Measurements from ENCODE around the gene APP. TPM values are rescaled to one million over a fixed set of nuclear protein-coding genes. Genes with fewer than 3 reads are reported as not detected.

Gene APP
- total and polyA plus RNA-seq, 4 donors: 86.9 to 414 (median 367) TPM

- no peak for TF ChIP-seq CTCF (IDR thresholded peaks at IDR 0.05; ENCODE audit: control extremely low read depth, extremely low read depth)
- H3K36me3 ChIP-seq (ENCODE audit: control insufficient read depth in 4 of 4, insufficient read depth in 4 of 4, low read length in 4 of 4): no peaks in the 10 kb centered on the region
- no peak overlapping the region for H3K9ac ChIP-seq (ENCODE audit: insufficient read depth in 1 of 2, low read length in 2 of 2)
- no peak overlapping the region for H3K27ac ChIP-seq (ENCODE audit: low read depth in 1 of 2, low read length in 1 of 2)
- no peaks in the 10 kb centered on the region for H3K9me3 ChIP-seq (ENCODE audit: control insufficient read depth in 4 of 4, insufficient read depth in 3 of 4, low read length in 3 of 4)
- ATAC-seq (ENCODE audit: insufficient read depth, low FRiP score) (no peak), DNase-seq (no peak)
- WGBS, 2 donors: 82 to 89% methylated on average over 4 of the region's 4 CpGs
- peaks cover 0 to 27% (median 7%) of the 10 kb centered on the region in 5 donors for H3K4me1 ChIP-seq (ENCODE audit: control insufficient read depth in 5 of 5, insufficient read depth in 5 of 5, low read length in 5 of 5)
- no peaks in the 10 kb centered on the region for H3K27me3 ChIP-seq (ENCODE audit: control insufficient read depth in 3 of 3, insufficient read depth in 3 of 3, low read length in 2 of 3)
- H3K4me3 ChIP-seq: no peak overlapping the region
These were observed 15.8 kb downstream of the APP start for GRCh38 chr21:26154753-26155152.

GRCh38 chr21:26153758-26154157 is 16.8 kb downstream of the APP start:
- Histone ChIP-seq H3K36me3 (ENCODE audit: control insufficient read depth in 4 of 4, insufficient read depth in 4 of 4, low read length in 4 of 4) (no peaks in the 10 kb centered on the region), H3K9ac (ENCODE audit: insufficient read depth in 1 of 2, low read length in 2 of 2) (no peak overlapping the region), H3K27me3 (ENCODE audit: control insufficient read depth in 3 of 3, insufficient read depth in 3 of 3, low read length in 2 of 3) (no peaks in the 10 kb centered on the region), H3K4me1 (ENCODE audit: control insufficient read depth in 5 of 5, insufficient read depth in 5 of 5, low read length in 5 of 5) (peaks cover 4 to 30% (median 7%) of the 10 kb centered on the region in 5 donors), H3K9me3 (ENCODE audit: control insufficient read depth in 4 of 4, insufficient read depth in 3 of 4, low read length in 3 of 4) (no peaks in the 10 kb centered on the region), H3K27ac (ENCODE audit: low read depth in 1 of 2, low read length in 1 of 2) (no peak overlapping the region), H3K4me3 (no peak overlapping the region)
- no peak for TF ChIP-seq CTCF (IDR thresholded peaks at IDR 0.05; ENCODE audit: control extremely low read depth, extremely low read depth)
- 47 to 62% methylated on average over 1 of the region's 1 CpG for WGBS, 2 donors
- DNase-seq (peak in 1 of 3 donors; percentile 33), ATAC-seq (ENCODE audit: insufficient read depth, low FRiP score) (no peak)

- no peaks in the 10 kb centered on the region for H3K36me3 ChIP-seq (ENCODE audit: control insufficient read depth in 4 of 4, insufficient read depth in 4 of 4, low read length in 4 of 4)
- ATAC-seq (ENCODE audit: insufficient read depth, low FRiP score) (no peak), DNase-seq (no peak)
- H3K9ac ChIP-seq (ENCODE audit: insufficient read depth in 1 of 2, low read length in 2 of 2): no peak overlapping the region
- H3K27me3 ChIP-seq (ENCODE audit: control insufficient read depth in 3 of 3, insufficient read depth in 3 of 3, low read length in 2 of 3): no peaks in the 10 kb centered on the region
- H3K9me3 ChIP-seq (ENCODE audit: control insufficient read depth in 4 of 4, insufficient read depth in 3 of 4, low read length in 3 of 4): no peaks in the 10 kb centered on the region
- H3K4me3 ChIP-seq: no peak overlapping the region
- no peak for TF ChIP-seq CTCF (IDR thresholded peaks at IDR 0.05; ENCODE audit: control extremely low read depth, extremely low read depth)
- peak overlapping the region in 1 of 2 donors; percentile 66 for H3K27ac ChIP-seq (ENCODE audit: low read depth in 1 of 2, low read length in 1 of 2)
- H3K4me1 ChIP-seq (ENCODE audit: control insufficient read depth in 5 of 5, insufficient read depth in 5 of 5, low read length in 5 of 5): peaks cover 5 to 25% (median 12%) of the 10 kb centered on the region in 5 donors
These were observed 21.7 kb downstream of the APP start for GRCh38 chr21:26148840-26149354.

Data from lung (tissue), 12 donors.